Measurements from ENCODE around the gene CPZ. TPM values are rescaled to one million over a fixed set of nuclear protein-coding genes. Genes with fewer than 3 reads are reported as not detected.

Gene CPZ
- total and polyA plus RNA-seq, 2 donors (not counting 1 experiment from before 2014, with no cell fraction given): not detected

- Histone ChIP-seq H3K4me1 (ENCODE audit: control insufficient read depth in 2 of 2, insufficient read depth in 2 of 2, low read length in 2 of 2) (no peaks in the 10 kb centered on the region), H4K20me1 (ENCODE audit: control insufficient read depth, insufficient read depth, low read length, poor library complexity, severe bottlenecking) (no peaks in the 10 kb centered on the region), H3K4me3 (ENCODE audit: control extremely low read depth in 1 of 5, extremely low read depth in 1 of 5, insufficient read depth in 1 of 5, low read depth in 2 of 5, low read length in 4 of 5) (no peak overlapping the region), H3K27ac (ENCODE audit: low read length in 2 of 2) (no peak overlapping the region), H3K79me2 (ENCODE audit: control insufficient read depth, insufficient read depth, low read length) (no peaks in the 10 kb centered on the region), H2AFZ (ENCODE audit: insufficient read depth, low read depth, low read length, poor library complexity, severe bottlenecking) (no peak overlapping the region), H3K9me3 (ENCODE audit: control extremely low read depth in 1 of 3, control insufficient read depth in 2 of 3, insufficient read depth in 1 of 3, low read length in 2 of 3) (peaks cover 0 to 8% (median 0%) of the 10 kb centered on the region in 3 donors), H3K4me2 (replicated peaks; ENCODE audit: low read depth, low read length, poor library complexity, severe bottlenecking) (no peak overlapping the region), H3K36me3 (replicated peaks in 1 of 2; ENCODE audit: control extremely low read depth in 1 of 2, control insufficient read depth in 1 of 2, extremely low read depth in 1 of 2, insufficient read depth in 2 of 2, low read length in 1 of 2) (no peaks in the 10 kb centered on the region), H3K9ac (ENCODE audit: low read length) (no peak overlapping the region), H3K27me3 (replicated peaks in 1 of 4; ENCODE audit: control extremely low read depth in 1 of 4, control insufficient read depth in 3 of 4, insufficient read depth in 4 of 4, low read length in 3 of 4) (no peaks in the 10 kb centered on the region)
- no peaks in the 10 kb centered on the region for H3K27me3 Mint-ChIP-seq
- H3K27ac Mint-ChIP-seq: no peak overlapping the region
- no peak for ATAC-seq (ENCODE audit: low read depth)
- TF ChIP-seq EZH2 (IDR thresholded peaks at IDR 0.05; ENCODE audit: borderline replicate concordance, insufficient read depth, low read depth, low read length, poor library complexity, severe bottlenecking) (no peak), CTCF (IDR thresholded peaks at IDR 0.05) (no peak)
- POLR2A ChIA-PET: no interaction called here
- CTCF ChIA-PET: no interaction called here
- WGBS (ENCODE audit: insufficient coverage): 90% methylated on average over 13 of the region's 15 CpGs
- no peaks in the 10 kb centered on the region for H3K4me1 Mint-ChIP-seq
- DNase-seq: no peak
- no peaks in the 10 kb centered on the region for H3K9me3 Mint-ChIP-seq (ENCODE audit: insufficient read depth)
- intact Hi-C loops (cut with micrococcal nuclease): no loop called here
- H3K4me3 Mint-ChIP-seq: no peak overlapping the region
These were observed 48.7 kb downstream of the CPZ start for GRCh38 chr4:8641256-8641655.

GRCh38 chr4:8641931-8642650, 49.5 kb downstream of the CPZ start:
- Histone ChIP-seq H3K36me3 (replicated peaks in 1 of 2; ENCODE audit: control extremely low read depth in 1 of 2, control insufficient read depth in 1 of 2, extremely low read depth in 1 of 2, insufficient read depth in 2 of 2, low read length in 1 of 2) (no peaks in the 10 kb centered on the region), H3K9me3 (ENCODE audit: control extremely low read depth in 1 of 3, control insufficient read depth in 2 of 3, insufficient read depth in 1 of 3, low read length in 2 of 3) (peaks cover 0 to 8% (median 0%) of the 10 kb centered on the region in 3 donors), H3K27me3 (replicated peaks in 1 of 4; ENCODE audit: control extremely low read depth in 1 of 4, control insufficient read depth in 3 of 4, insufficient read depth in 4 of 4, low read length in 3 of 4) (no peaks in the 10 kb centered on the region), H3K4me3 (ENCODE audit: control extremely low read depth in 1 of 5, extremely low read depth in 1 of 5, insufficient read depth in 1 of 5, low read depth in 2 of 5, low read length in 4 of 5) (no peak overlapping the region), H3K27ac (ENCODE audit: low read length in 2 of 2) (no peak overlapping the region), H3K4me2 (replicated peaks; ENCODE audit: low read depth, low read length, poor library complexity, severe bottlenecking) (no peak overlapping the region), H3K4me1 (ENCODE audit: control insufficient read depth in 2 of 2, insufficient read depth in 2 of 2, low read length in 2 of 2) (no peaks in the 10 kb centered on the region), H3K9ac (ENCODE audit: low read length) (no peak overlapping the region), H2AFZ (ENCODE audit: insufficient read depth, low read depth, low read length, poor library complexity, severe bottlenecking) (no peak overlapping the region), H4K20me1 (ENCODE audit: control insufficient read depth, insufficient read depth, low read length, poor library complexity, severe bottlenecking) (no peaks in the 10 kb centered on the region), H3K79me2 (ENCODE audit: control insufficient read depth, insufficient read depth, low read length) (no peaks in the 10 kb centered on the region)
- CTCF ChIA-PET: no interaction called here
- ATAC-seq (ENCODE audit: low read depth) (no peak), DNase-seq (no peak)
- intact Hi-C loops (cut with micrococcal nuclease): no loop called here
- Mint-ChIP-seq H3K27me3 (no peaks in the 10 kb centered on the region), H3K4me1 (no peaks in the 10 kb centered on the region), H3K4me3 (no peak overlapping the region), H3K27ac (no peak overlapping the region), H3K9me3 (ENCODE audit: insufficient read depth) (no peaks in the 10 kb centered on the region)
- POLR2A ChIA-PET: no interaction called here
- WGBS (ENCODE audit: insufficient coverage): 87% methylated on average over 15 of the region's 16 CpGs
- TF ChIP-seq CTCF (IDR thresholded peaks at IDR 0.05) (no peak), EZH2 (IDR thresholded peaks at IDR 0.05; ENCODE audit: borderline replicate concordance, insufficient read depth, low read depth, low read length, poor library complexity, severe bottlenecking) (no peak)
